Astrocyte (in vitro differentiated cells and primary cell): ENCODE data around the gene IFRD1. TPM values are rescaled to one million over a fixed set of nuclear protein-coding genes. Genes with fewer than 3 reads are reported as not detected.
"Not testable (repeated sequence)": the region's sequence is repeated elsewhere in the genome, so short reads cannot be mapped to it uniquely, and the experiment has no call there.

ENCODE experiments used
- DNase-seq: peaks from one replicate; pipeline ENCODE4 v3.0.0-alpha.2; 2010; ENCODE audit warnings: low read depth
- FAIRE-seq: peaks from 2 replicates; lab custom pipeline; 2011; peaks lifted over from hg19 to GRCh38; lab: Jason Lieb, UNC
- H2AFZ ChIP-seq: 2 replicates; pipeline ENCODE4 v1.6.0; 2012; ENCODE audit warnings: low read depth, low read length, inconsistent platforms
- H3K27ac ChIP-seq: 2 replicates; pipeline ENCODE4 v1.5.1; 2011; ENCODE audit warnings: low read depth, low read length, inconsistent platforms
- H3K27me3 ChIP-seq: 2 replicates; pipeline ENCODE4 v1.6.0; 2011; ENCODE audit warnings: low read length, inconsistent platforms; ENCODE audit not compliant: insufficient read depth
- H3K36me3 ChIP-seq: 2 replicates; pipeline ENCODE4 v1.5.1; 2011; ENCODE audit warnings: low read length, inconsistent platforms; ENCODE audit not compliant: insufficient read depth
- H3K4me1 ChIP-seq: 2 replicates; pipeline ENCODE4 v1.5.1; 2011; ENCODE audit warnings: low read length, inconsistent platforms; ENCODE audit not compliant: insufficient read depth
- H3K4me2 ChIP-seq: 2 replicates; pipeline ENCODE4 v1.6.0; 2012; ENCODE audit warnings: low read length, inconsistent platforms
- H3K4me3 ChIP-seq: 2 replicates; pipeline ENCODE4 v1.5.1; 2011; ENCODE audit warnings: low read depth, mild to moderate bottlenecking, low read length, inconsistent platforms; ENCODE audit not compliant: insufficient read depth
- H3K79me2 ChIP-seq: 2 replicates; pipeline ENCODE4 v1.6.0; 2012; ENCODE audit warnings: mild to moderate bottlenecking, low read length, inconsistent platforms; ENCODE audit not compliant: insufficient read depth
- H3K9ac ChIP-seq: 2 replicates; pipeline ENCODE4 v1.6.0; 2012; ENCODE audit warnings: mild to moderate bottlenecking, low read length, inconsistent platforms
- H3K9me3 ChIP-seq: 2 replicates; pipeline ENCODE4 v1.5.1; 2012; ENCODE audit warnings: low read depth, mild to moderate bottlenecking, low read length, inconsistent platforms; ENCODE audit not compliant: insufficient read depth
- H4K20me1 ChIP-seq: 2 replicates; pipeline ENCODE4 v1.6.0; 2012; ENCODE audit warnings: low read length, inconsistent platforms; ENCODE audit not compliant: insufficient read depth
- H3K27ac Mint-ChIP-seq: one replicate; pipeline ENCODE4 v1.8.0; 2021; ENCODE audit warnings: mild to moderate bottlenecking, mixed read lengths; ENCODE audit not compliant: unreplicated experiment
- H3K27me3 Mint-ChIP-seq: one replicate; pipeline ENCODE4 v1.8.0; 2021; ENCODE audit warnings: low read depth, mixed read lengths; ENCODE audit not compliant: unreplicated experiment
- H3K36me3 Mint-ChIP-seq: one replicate; pipeline ENCODE4 v1.8.0; 2021; ENCODE audit warnings: low read depth, mixed read lengths; ENCODE audit not compliant: unreplicated experiment
- H3K4me1 Mint-ChIP-seq: one replicate; pipeline ENCODE4 v1.8.0; 2021; ENCODE audit warnings: low read depth, mixed read lengths; ENCODE audit not compliant: unreplicated experiment
- H3K4me3 Mint-ChIP-seq: one replicate; pipeline ENCODE4 v1.8.0; 2021; ENCODE audit warnings: mild to moderate bottlenecking, moderate library complexity, mixed read lengths; ENCODE audit not compliant: unreplicated experiment
- H3K9me3 Mint-ChIP-seq: one replicate; pipeline ENCODE4 v1.8.0; 2021; ENCODE audit warnings: mild to moderate bottlenecking, mixed read lengths; ENCODE audit not compliant: unreplicated experiment
- EZH2 ChIP-seq: IDR thresholded peaks from 2 replicates; pipeline ENCODE4 v1.6.1; 2012; ENCODE audit warnings: mild to moderate bottlenecking, low read length, inconsistent platforms; ENCODE audit not compliant: insufficient read depth
- total RNA-seq: library from RNA; stranded (reverse); gene quantifications from 2 replicates; pipeline ENCODE4 v1.2.1, GENCODE V29; 2021
- TF ChIP-seq, protein P1 (sequence below): IDR thresholded peaks from 2 replicates; pipeline ENCODE4 v1.5.1; 2011; ENCODE audit warnings: low read depth, mild to moderate bottlenecking, inconsistent platforms, low read length, moderate library complexity; ENCODE audit not compliant: insufficient read depth

The IFRD1 gene
- total RNA-seq, 1 donor from 2014 or later = 101 TPM

DNA sequence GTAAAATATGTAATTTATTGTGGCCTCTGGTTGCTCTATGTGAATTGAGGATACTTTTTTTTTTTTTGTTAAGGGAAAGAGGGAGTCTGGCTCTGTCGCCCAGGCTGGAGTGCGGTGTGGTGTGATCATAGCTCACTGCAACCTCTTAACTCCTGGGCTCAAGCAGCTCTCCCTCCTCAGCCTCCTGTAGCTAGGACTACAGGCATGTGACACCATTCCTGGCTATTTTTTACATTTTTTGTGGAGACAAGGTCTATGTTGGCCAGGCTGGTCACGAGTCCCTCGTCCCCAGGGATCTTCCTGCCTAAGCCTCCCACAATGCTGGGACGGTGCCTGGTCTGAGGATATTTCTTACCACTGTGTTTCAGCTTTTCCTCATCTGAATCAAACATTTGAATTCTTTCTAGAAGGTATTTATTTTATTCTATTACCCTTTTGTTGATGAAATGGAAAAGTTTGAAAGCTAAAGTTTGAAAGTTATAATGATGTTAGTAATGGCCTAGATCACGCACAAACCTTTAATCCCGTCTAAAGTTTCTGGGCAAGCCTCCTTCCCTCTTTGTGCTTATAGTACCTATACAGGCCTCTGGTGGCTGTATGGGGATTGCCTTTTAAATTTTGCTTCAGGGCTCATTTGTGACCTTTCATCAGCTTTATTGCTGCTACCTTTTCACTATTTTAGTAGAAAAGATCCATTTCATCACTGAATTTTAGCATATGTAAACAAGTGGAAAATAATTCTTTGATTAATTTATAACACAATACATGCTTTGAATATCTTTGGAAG is 2.0 kb downstream of the IFRD1 start:
- DNase-seq = peak; percentile 40
- H4K20me1 ChIP-seq = peaks cover 61% of the 10 kb centered on the region

DNA sequence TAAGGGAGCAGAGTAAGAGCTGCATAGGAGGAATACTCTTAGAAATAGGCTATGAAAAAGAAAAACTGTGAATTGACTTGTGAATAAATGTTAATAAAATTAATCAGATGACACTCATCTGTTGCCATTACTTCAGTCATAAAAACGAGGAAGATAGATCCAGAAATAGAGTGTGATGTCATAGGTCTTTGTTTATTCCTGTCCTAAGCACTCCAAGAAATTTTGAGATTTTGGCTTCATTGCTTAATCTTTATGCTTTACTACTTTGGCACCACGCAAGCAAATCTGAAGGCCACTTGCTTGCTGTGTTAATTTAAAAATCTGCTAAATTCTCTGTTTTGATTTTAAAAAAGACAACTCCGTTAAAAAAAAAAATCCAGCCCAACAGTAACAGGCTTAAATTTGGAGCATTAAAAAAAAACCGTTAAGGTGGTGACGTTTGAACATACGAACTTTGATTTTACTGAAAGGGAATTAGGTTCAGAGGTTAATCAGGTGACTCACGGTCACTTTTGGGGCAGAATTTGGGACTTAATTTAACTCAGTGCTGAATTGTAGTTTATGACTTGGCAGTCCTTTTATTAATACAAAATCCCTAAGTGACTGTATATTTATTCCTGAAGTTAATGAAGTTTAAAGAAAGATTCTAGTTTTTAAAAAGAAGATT is 3.4 kb downstream of the IFRD1 start:
- Histone ChIP-seq H3K27me3 (no peaks in the 10 kb centered on the region), H3K4me1 (peaks cover 28% of the 10 kb centered on the region), H3K4me3 (peak overlapping the region; percentile 97), H3K36me3 (peaks cover 25% of the 10 kb centered on the region), H2AFZ (no peak overlapping the region), H3K79me2 (peaks cover 79% of the 10 kb centered on the region), H3K9me3 (no peaks in the 10 kb centered on the region), H3K9ac (peak overlapping the region; percentile 99), H4K20me1 (peaks cover 64% of the 10 kb centered on the region), H3K4me2 (peak overlapping the region; percentile 90), H3K27ac (peak overlapping the region; percentile 50)
- peaks cover 5% of the 10 kb centered on the region for H3K36me3 Mint-ChIP-seq
- peak overlapping the region; percentile 96 for H3K4me3 Mint-ChIP-seq
- TF ChIP-seq EZH2 = no peak
- TF ChIP-seq, protein P1, sequence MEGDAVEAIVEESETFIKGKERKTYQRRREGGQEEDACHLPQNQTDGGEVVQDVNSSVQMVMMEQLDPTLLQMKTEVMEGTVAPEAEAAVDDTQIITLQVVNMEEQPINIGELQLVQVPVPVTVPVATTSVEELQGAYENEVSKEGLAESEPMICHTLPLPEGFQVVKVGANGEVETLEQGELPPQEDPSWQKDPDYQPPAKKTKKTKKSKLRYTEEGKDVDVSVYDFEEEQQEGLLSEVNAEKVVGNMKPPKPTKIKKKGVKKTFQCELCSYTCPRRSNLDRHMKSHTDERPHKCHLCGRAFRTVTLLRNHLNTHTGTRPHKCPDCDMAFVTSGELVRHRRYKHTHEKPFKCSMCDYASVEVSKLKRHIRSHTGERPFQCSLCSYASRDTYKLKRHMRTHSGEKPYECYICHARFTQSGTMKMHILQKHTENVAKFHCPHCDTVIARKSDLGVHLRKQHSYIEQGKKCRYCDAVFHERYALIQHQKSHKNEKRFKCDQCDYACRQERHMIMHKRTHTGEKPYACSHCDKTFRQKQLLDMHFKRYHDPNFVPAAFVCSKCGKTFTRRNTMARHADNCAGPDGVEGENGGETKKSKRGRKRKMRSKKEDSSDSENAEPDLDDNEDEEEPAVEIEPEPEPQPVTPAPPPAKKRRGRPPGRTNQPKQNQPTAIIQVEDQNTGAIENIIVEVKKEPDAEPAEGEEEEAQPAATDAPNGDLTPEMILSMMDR = no peak
- no peaks in the 10 kb centered on the region for H3K27me3 Mint-ChIP-seq
- H3K9me3 Mint-ChIP-seq = no peaks in the 10 kb centered on the region
- H3K4me1 Mint-ChIP-seq = peaks cover 20% of the 10 kb centered on the region
- FAIRE-seq (no peak), DNase-seq (peak; percentile 55)
- peak overlapping the region; percentile 87 for H3K27ac Mint-ChIP-seq

More for the DNA sequence above, 2.0 kb downstream of the IFRD1 start:
- peak overlapping the region; percentile 95 for H3K27ac Mint-ChIP-seq
- TF ChIP-seq EZH2 = no peak
- TF ChIP-seq, protein P1 = peak; percentile 21
- H3K79me2 ChIP-seq = peaks cover 69% of the 10 kb centered on the region
- peaks cover 5% of the 10 kb centered on the region for H3K36me3 Mint-ChIP-seq
- H3K27me3 Mint-ChIP-seq = no peaks in the 10 kb centered on the region
- peak overlapping the region; percentile 90 for H3K4me2 ChIP-seq
- H3K4me1 ChIP-seq = peaks cover 28% of the 10 kb centered on the region
- peak overlapping the region; percentile 97 for H3K4me3 ChIP-seq
- peaks cover 23% of the 10 kb centered on the region for H3K4me1 Mint-ChIP-seq
- no peak for FAIRE-seq
- peak overlapping the region; percentile 99 for H3K9ac ChIP-seq
- no peak overlapping the region for H2AFZ ChIP-seq
- H3K9me3 Mint-ChIP-seq = no peaks in the 10 kb centered on the region
- no peaks in the 10 kb centered on the region for H3K9me3 ChIP-seq
- peaks cover 13% of the 10 kb centered on the region for H3K36me3 ChIP-seq
- peak overlapping the region; percentile 96 for H3K4me3 Mint-ChIP-seq
- no peaks in the 10 kb centered on the region for H3K27me3 ChIP-seq
- H3K27ac ChIP-seq = peak overlapping the region; percentile 99

DNA sequence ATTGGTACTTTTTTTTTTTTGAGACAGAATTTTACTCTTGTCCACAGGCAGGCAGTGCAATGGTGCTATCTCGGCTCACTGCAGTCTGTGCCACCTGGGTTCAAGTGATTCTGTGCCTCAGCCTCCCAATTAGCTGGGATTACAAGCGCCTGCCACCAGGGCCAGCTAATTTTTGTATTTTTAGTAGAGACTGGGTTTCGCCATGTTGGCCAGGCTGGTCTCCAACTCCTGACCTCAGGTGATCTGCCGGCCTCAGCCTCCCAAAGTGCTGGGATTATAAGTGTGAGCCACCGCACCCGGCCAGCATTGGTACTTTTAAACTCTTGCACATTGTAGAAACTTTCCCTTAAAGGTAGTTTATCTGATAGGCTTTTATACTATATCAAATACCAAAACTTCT is 3.9 kb downstream of the IFRD1 start:
- not testable (repeated sequence) for H3K27me3 Mint-ChIP-seq, FAIRE-seq, DNase-seq, H3K27ac Mint-ChIP-seq, H3K27ac ChIP-seq, H3K36me3 Mint-ChIP-seq, H3K27me3 ChIP-seq, H2AFZ ChIP-seq, H3K9me3 Mint-ChIP-seq, H3K9ac ChIP-seq, H3K9me3 ChIP-seq
- peak overlapping the region; percentile 90 for H3K4me2 ChIP-seq
- H3K4me1 ChIP-seq = peaks cover 28% of the 10 kb centered on the region
- peaks cover 31% of the 10 kb centered on the region for H3K36me3 ChIP-seq
- Mint-ChIP-seq H3K4me1 (peaks cover 15% of the 10 kb centered on the region), H3K4me3 (peak overlapping the region; percentile 96)
- H3K79me2 ChIP-seq = peaks cover 80% of the 10 kb centered on the region
- peak overlapping the region; percentile 97 for H3K4me3 ChIP-seq
- peaks cover 68% of the 10 kb centered on the region for H4K20me1 ChIP-seq
